ENCODE data around the gene CSRP1.

DNA sequence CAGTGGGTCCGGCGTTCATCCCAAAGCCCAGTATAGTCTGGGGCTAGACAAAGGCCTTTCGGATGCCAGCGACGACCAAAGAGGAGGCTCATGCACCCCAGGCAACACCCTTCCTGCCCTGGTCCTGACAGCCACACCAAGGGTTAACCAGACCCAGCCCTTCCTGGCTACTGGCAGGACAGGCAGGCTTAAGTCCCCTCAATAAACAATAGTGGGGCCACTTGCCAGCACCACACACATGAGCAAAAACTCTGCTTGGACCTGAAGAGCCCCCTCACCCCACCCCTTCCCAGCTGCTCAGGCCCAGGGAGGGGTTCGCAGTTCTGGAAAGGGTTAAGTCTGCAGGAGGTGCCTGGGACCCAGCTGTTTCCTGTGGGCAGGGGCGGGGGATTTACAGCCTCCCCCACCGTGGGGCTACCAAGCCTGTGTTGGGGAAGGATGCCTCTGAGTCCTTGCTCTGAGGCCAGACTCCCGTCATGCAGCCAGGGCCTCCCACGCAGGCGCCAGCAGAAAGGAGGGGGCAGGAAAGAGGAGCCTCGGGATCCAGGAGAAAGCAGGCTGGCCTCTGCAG lies 56.1 kb downstream of the CSRP1 start:
- TF ChIP-seq CTCF (IDR thresholded peaks at IDR 0.05; ENCODE audit: insufficient read depth, low read length) (no peak), POLR2AphosphoS5 (IDR thresholded peaks at IDR 0.05; ENCODE audit: low read depth) (no peak), GABPA (IDR thresholded peaks at IDR 0.05; ENCODE audit: low read depth) (no peak)
- TF ChIP-seq, protein P1, sequence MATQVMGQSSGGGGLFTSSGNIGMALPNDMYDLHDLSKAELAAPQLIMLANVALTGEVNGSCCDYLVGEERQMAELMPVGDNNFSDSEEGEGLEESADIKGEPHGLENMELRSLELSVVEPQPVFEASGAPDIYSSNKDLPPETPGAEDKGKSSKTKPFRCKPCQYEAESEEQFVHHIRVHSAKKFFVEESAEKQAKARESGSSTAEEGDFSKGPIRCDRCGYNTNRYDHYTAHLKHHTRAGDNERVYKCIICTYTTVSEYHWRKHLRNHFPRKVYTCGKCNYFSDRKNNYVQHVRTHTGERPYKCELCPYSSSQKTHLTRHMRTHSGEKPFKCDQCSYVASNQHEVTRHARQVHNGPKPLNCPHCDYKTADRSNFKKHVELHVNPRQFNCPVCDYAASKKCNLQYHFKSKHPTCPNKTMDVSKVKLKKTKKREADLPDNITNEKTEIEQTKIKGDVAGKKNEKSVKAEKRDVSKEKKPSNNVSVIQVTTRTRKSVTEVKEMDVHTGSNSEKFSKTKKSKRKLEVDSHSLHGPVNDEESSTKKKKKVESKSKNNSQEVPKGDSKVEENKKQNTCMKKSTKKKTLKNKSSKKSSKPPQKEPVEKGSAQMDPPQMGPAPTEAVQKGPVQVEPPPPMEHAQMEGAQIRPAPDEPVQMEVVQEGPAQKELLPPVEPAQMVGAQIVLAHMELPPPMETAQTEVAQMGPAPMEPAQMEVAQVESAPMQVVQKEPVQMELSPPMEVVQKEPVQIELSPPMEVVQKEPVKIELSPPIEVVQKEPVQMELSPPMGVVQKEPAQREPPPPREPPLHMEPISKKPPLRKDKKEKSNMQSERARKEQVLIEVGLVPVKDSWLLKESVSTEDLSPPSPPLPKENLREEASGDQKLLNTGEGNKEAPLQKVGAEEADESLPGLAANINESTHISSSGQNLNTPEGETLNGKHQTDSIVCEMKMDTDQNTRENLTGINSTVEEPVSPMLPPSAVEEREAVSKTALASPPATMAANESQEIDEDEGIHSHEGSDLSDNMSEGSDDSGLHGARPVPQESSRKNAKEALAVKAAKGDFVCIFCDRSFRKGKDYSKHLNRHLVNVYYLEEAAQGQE (IDR thresholded peaks at IDR 0.05; ENCODE audit: insufficient replicate concordance, low read depth), result no peak

All from HL-60 (cell line).